GM12878 (cell line): ENCODE data around the gene KRT80. TPM values are rescaled to one million over a fixed set of nuclear protein-coding genes. Genes with fewer than 3 reads are reported as not detected.

ENCODE experiments used
- ATAC-seq: fragments of 200-7000 bp; cut with Tn5 transposase; 3 replicates; pipeline ENCODE4 v1.9.1; 2020; ENCODE audit warnings: mild to moderate bottlenecking, moderate library complexity
- BruUV-seq: library from RNA; stranded (reverse); fragments of 400-500 nt; replicated peaks from 2 replicates; lab custom pipeline; 2021; lab: Mats Ljungman, UMichigan
- CTCF ChIA-PET: fragments of 300-600 bp; sonication (Branson Sonifier 250); formaldehyde crosslinking; extraction: SDS; loops from one replicate; lab custom pipeline; 2021; ENCODE audit warnings: inconsistent platforms; lab: Yijun Ruan, JAX
- POLR2A ChIA-PET: fragments of 350-600 bp; formaldehyde crosslinking; extraction: SDS; loops from one replicate; lab custom pipeline; 2021; ENCODE audit warnings: inconsistent platforms; lab: Charles Lee
- RAD21 ChIA-PET: fragments of 300-600 bp; sonication (Branson Sonifier 250); formaldehyde crosslinking; loops from one replicate; lab custom pipeline; 2023; ENCODE audit warnings: antibody characterized with exemption; ENCODE audit not compliant: unreplicated experiment; lab: Charles Lee
- SMC1A ChIA-PET: fragments of 300-600 bp; sonication (Branson Sonifier 250); formaldehyde crosslinking; loops from one replicate; lab custom pipeline; 2023; ENCODE audit not compliant: unreplicated experiment, uncharacterized antibody; lab: Charles Lee
- DNase-seq: peaks from one replicate; pipeline ENCODE4 v3.0.0-alpha.2; 2011; ENCODE audit warnings: low read depth, low spot score
- FAIRE-seq: peaks from 3 replicates; lab custom pipeline; 2011; peaks lifted over from hg19 to GRCh38; lab: Jason Lieb, UNC
- H2AFZ ChIP-seq: 2 replicates; pipeline ENCODE4 v1.6.0; 2011; ENCODE audit warnings: low read depth, low read length, control low read depth; ENCODE audit not compliant: control insufficient read depth
- H3K27ac ChIP-seq: 2 replicates; pipeline ENCODE4 v1.5.1; 2011; ENCODE audit warnings: control low read depth; ENCODE audit not compliant: control insufficient read depth, insufficient read depth
- H3K27me3 ChIP-seq, 2 experiments: replicated peaks in 1 of 2; 2 replicates each; pipeline versions ENCODE4 v1.6.0 to v1.6.1; 2011; ENCODE audit warnings: low read length in 1 of 2; ENCODE audit not compliant: control insufficient read depth in 2 of 2, insufficient read depth in 2 of 2
- H3K36me3 ChIP-seq, 2 experiments: 2 replicates each; pipeline ENCODE4 v1.5.1; 2011; ENCODE audit warnings: low read length in 1 of 2; ENCODE audit not compliant: control insufficient read depth in 2 of 2, insufficient read depth in 2 of 2
- H3K4me1 ChIP-seq: 2 replicates; pipeline ENCODE4 v1.6.1; 2011; ENCODE audit warnings: mild to moderate bottlenecking, low read length, moderate library complexity, mixed read lengths; ENCODE audit not compliant: control insufficient read depth, insufficient read depth
- H3K4me2 ChIP-seq: 2 replicates; pipeline ENCODE4 v1.6.0; 2011; ENCODE audit warnings: control low read depth; ENCODE audit not compliant: control insufficient read depth, insufficient read depth
- H3K4me3 ChIP-seq: fragments of 200-600 bp; sonication (generic); 2 replicates; pipeline ENCODE4 v1.5.1; 2016
- H3K79me2 ChIP-seq: 2 replicates; pipeline ENCODE4 v1.6.0; 2011; ENCODE audit warnings: low read length; ENCODE audit not compliant: control insufficient read depth, insufficient read depth
- H3K9ac ChIP-seq: 2 replicates; pipeline ENCODE4 v1.8.0; 2011; ENCODE audit warnings: low read length, control low read depth, mixed read lengths; ENCODE audit not compliant: control insufficient read depth, insufficient read depth
- H3K9me3 ChIP-seq: replicated peaks from 3 replicates; pipeline ENCODE4 v1.5.1; 2011; ENCODE audit warnings: mild to moderate bottlenecking, low read length; ENCODE audit not compliant: control insufficient read depth, insufficient read depth
- H4K20me1 ChIP-seq: 2 replicates; pipeline ENCODE4 v1.6.0; 2011; ENCODE audit not compliant: control insufficient read depth, insufficient read depth
- CREM ChIP-seq: IDR thresholded peaks from 2 replicates; pipeline ENCODE4 v1.6.1; 2014; ENCODE audit warnings: antibody characterized with exemption, low read depth
- DPF2 ChIP-seq: fragments of 450-650 bp; IDR thresholded peaks from 2 replicates; pipeline ENCODE4 v1.6.1; 2017; ENCODE audit warnings: mild to moderate bottlenecking
- IKZF1 ChIP-seq: fragments of 450-650 bp; conservative IDR thresholded peaks from 2 replicates; pipeline ENCODE4 v1.6.1; 2017; ENCODE audit warnings: antibody characterized with exemption, mild to moderate bottlenecking
- JUND ChIP-seq: IDR thresholded peaks from 2 replicates; pipeline ENCODE4 v1.6.1; 2012; ENCODE audit warnings: low read depth, mild to moderate bottlenecking, low read length, improper control_type of control experiment, moderate library complexity
- MEF2B ChIP-seq: fragments of 450-650 bp; IDR thresholded peaks from 2 replicates; pipeline ENCODE4 v1.6.1; 2018; ENCODE audit warnings: mild to moderate bottlenecking, moderate library complexity; ENCODE audit not compliant: partially characterized antibody, poor library complexity, severe bottlenecking
- MXI1 ChIP-seq: fragments of 150-350 bp; IDR thresholded peaks from 2 replicates; pipeline ENCODE4 v1.6.1; 2011; ENCODE audit warnings: low read depth, mild to moderate bottlenecking, inconsistent platforms, low read length, improper control_type of control experiment
- NR2C1 ChIP-seq: fragments of 450-650 bp; IDR thresholded peaks from 2 replicates; pipeline ENCODE4 v1.6.1; 2017; ENCODE audit warnings: antibody characterized with exemption, mild to moderate bottlenecking, moderate library complexity
- NR2C2 ChIP-seq: IDR thresholded peaks from 2 replicates; pipeline ENCODE4 v1.6.1; 2011; ENCODE audit warnings: borderline replicate concordance, low read depth; ENCODE audit not compliant: control insufficient read depth, insufficient read length
- PML ChIP-seq: IDR thresholded peaks from 2 replicates; pipeline ENCODE4 v1.6.1; 2012; ENCODE audit warnings: low read length, inconsistent platforms
- RBBP5 ChIP-seq: fragments of 200-600 bp; sonication (generic); conservative IDR thresholded peaks from 2 replicates; pipeline ENCODE4 v1.6.1; 2016
- SPI1 ChIP-seq: IDR thresholded peaks from 2 replicates; pipeline ENCODE4 v1.6.1; 2011; ENCODE audit warnings: low read depth, mild to moderate bottlenecking, low read length, moderate library complexity, borderline replicate concordance; ENCODE audit not compliant: insufficient read depth
- WRNIP1 ChIP-seq: IDR thresholded peaks from 2 replicates; pipeline ENCODE4 v1.6.1; 2011; ENCODE audit warnings: low read depth, low read length, improper control_type of control experiment, borderline replicate concordance
- YY1 ChIP-seq: IDR thresholded peaks from 2 replicates; pipeline ENCODE4 v1.6.1; 2011; ENCODE audit warnings: low read depth, mild to moderate bottlenecking, low read length
- ZNF217 ChIP-seq: fragments of 450-650 bp; IDR thresholded peaks from 2 replicates; pipeline ENCODE4 v1.6.1; 2017; ENCODE audit warnings: antibody characterized with exemption, mild to moderate bottlenecking
- WGBS: methylation state at CpG from one replicate; pipeline ENCODE4 v1.1.6; 2016; ENCODE audit warnings: low lambda C conversion rate; ENCODE audit not compliant: insufficient replicate concordance, insufficient coverage; ENCODE audit errors: missing lambda C conversion rate; 5-methylcytosine and 5-hydroxymethylcytosine counted together
- in situ Hi-C: fragments of 300-500 bp; cut with MboI; formaldehyde crosslinking; loops from 9 replicates; pipeline ENCODE4 v1.14.3; 2018; ENCODE audit warnings: mixed read lengths
- intact Hi-C: fragments of 100-400 bp; cut with micrococcal nuclease; formaldehyde crosslinking; loops from one replicate; pipeline ENCODE4 v1.14.2; 2022; ENCODE audit not compliant: unreplicated experiment
- polyA plus RNA-seq, 11 experiments: library from polyadenylated mRNA; depleted of rRNA in 4 of 11; unstranded in 6 of 11; stranded (reverse) in 5 of 11; fragments of >200 nt; fragmentation: Nextera tagmentation in 4 of 11; fragmentation: Illumina TruSeq in 1 of 11; extraction: Ambion mirVana in 4 of 11; extraction: Trizol in 1 of 11; gene quantifications; 1 replicate in 1 of 11; 2 replicates in 10 of 11; pipeline versions ENCODE4 v1.2.1 to v1.2.3, GENCODE V29; 2011 to 2016; ENCODE audit warnings: inconsistent platforms in 2 of 11, missing spikeins in 2 of 11, low read depth in 1 of 11
- total RNA-seq, 4 experiments: library from RNA; depleted of rRNA in 3 of 4; stranded (reverse); fragments of >200 nt in 3 of 4; fragmentation: Illumina TruSeq in 1 of 4; extraction: Trizol in 1 of 4; gene quantifications; 2 replicates each; pipeline versions ENCODE4 v1.2.1 to v1.2.3, GENCODE V29; 2013 to 2021
- TF ChIP-seq, protein P1 (sequence below): fragments of 450-650 bp; IDR thresholded peaks from 2 replicates; pipeline ENCODE4 v1.6.1; 2016; ENCODE audit warnings: mild to moderate bottlenecking
- TF ChIP-seq, protein P2 (sequence below): IDR thresholded peaks from 2 replicates; pipeline ENCODE4 v1.6.1; 2012; ENCODE audit warnings: low read depth, low read length, improper control_type of control experiment
- TF ChIP-seq, protein P3 (sequence below): IDR thresholded peaks from 2 replicates; pipeline ENCODE4 v1.6.1; 2011; ENCODE audit warnings: borderline replicate concordance, low read depth, mild to moderate bottlenecking, moderate library complexity, mixed read lengths, low read length; ENCODE audit not compliant: insufficient read depth; ENCODE audit errors: extremely low read length

KRT80 gene
- total and polyA plus RNA-seq, 10 of the 15 experiments (the other 5 are each of a cell fraction or from before 2014, with no cell fraction given) = 0.01 TPM; not detected in 9

DNA sequence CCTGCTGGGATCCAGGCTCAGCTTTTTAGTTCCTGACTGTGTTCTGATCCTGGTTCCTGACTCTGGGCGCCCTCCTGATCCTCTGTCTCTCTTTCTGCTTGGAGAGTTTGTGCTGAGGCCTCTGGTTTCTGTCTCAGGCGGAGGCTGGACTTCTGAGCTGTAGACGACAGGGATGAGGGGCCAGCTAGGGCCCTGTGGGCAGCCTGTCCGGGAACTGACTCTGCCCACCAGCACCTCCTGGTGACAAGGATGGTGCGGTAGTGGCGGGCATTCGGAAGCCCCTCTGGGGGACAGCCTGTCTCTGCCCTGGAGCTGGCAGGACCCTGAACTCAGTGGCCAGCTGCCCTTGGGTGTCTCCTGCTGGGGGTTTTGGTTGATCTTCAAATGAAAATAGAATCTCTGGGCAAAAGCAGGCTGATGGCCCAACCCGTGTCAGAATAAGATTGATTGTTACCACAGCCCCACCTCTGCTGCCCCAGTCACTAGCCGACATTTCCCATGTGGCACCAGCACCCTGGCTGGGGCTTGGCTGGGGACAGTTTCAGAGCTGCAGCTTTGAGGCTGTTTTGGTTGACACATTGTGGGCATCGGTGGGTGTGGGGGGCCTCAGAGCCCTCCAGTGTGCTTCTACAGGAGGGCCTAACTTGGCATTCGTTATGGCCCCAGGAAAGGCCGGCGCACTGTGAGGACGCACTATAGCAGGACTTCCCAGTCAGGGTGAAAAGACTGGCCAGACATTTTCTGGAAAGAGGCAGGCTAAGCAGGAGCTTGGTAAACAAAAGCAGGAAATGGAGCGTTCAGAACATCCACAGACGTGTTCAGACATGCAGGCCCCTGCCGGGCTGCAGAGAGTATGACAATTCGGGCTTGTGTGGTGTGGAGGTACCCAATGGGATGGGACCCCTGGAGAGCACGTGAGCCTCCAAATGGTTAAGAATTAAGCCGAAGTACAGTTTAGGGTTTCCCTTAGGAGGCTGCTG, 16.2 kb downstream of the KRT80 start:
- Histone ChIP-seq H3K4me2 (no peak overlapping the region), H2AFZ (peak overlapping the region; percentile 3; the same call in 1 of the 2 replicates), H3K9ac (no peak overlapping the region), H3K27ac (no peak overlapping the region), H3K4me3 (no peak overlapping the region), H3K36me3 (no peaks in the 10 kb centered on the region), H4K20me1 (no peaks in the 10 kb centered on the region), H3K27me3 (no peaks in the 10 kb centered on the region), H3K4me1 (no peaks in the 10 kb centered on the region; the same call in 1 of the 2 replicates), H3K9me3 (no peaks in the 10 kb centered on the region), H3K79me2 (no peaks in the 10 kb centered on the region)
- CTCF ChIA-PET = interaction anchor here (0.6 to 1.2 kb wide), 6 partner anchors 9 to 553 kb away, joined by 3 to 4 read pairs (median 3); no protein-coding TSS in a partner anchor
- SMC1A ChIA-PET = no interaction called here
- intact Hi-C loops = no loop called here
- peak; percentile 76 for ATAC-seq
- RAD21 ChIA-PET = interaction anchor here (0.6 to 1.0 kb wide), 2 partner anchors 150 to 1779 kb away, joined by 3 read pairs; partner anchors contain the start of gene FAM186A
- BruUV-seq = no TSS peak
- DNase-seq = no peak
- FAIRE-seq = no peak
- in situ Hi-C loops = no loop called here
- 50% methylated on average over 20 of the region's 20 CpGs for WGBS
- POLR2A ChIA-PET = no interaction called here
- TF ChIP-seq, protein P1, sequence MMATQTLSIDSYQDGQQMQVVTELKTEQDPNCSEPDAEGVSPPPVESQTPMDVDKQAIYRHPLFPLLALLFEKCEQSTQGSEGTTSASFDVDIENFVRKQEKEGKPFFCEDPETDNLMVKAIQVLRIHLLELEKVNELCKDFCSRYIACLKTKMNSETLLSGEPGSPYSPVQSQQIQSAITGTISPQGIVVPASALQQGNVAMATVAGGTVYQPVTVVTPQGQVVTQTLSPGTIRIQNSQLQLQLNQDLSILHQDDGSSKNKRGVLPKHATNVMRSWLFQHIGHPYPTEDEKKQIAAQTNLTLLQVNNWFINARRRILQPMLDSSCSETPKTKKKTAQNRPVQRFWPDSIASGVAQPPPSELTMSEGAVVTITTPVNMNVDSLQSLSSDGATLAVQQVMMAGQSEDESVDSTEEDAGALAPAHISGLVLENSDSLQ = peak; percentile 52; the same call in 1 of the 2 replicates
- TF ChIP-seq PML = no peak
- TF ChIP-seq DPF2 = no peak
- TF ChIP-seq ZNF217 = no peak
- TF ChIP-seq RBBP5 = no peak
- TF ChIP-seq MXI1 = no peak
- no peak for TF ChIP-seq WRNIP1
- TF ChIP-seq JUND = no peak
- no peak for TF ChIP-seq SPI1
- TF ChIP-seq, protein P2, sequence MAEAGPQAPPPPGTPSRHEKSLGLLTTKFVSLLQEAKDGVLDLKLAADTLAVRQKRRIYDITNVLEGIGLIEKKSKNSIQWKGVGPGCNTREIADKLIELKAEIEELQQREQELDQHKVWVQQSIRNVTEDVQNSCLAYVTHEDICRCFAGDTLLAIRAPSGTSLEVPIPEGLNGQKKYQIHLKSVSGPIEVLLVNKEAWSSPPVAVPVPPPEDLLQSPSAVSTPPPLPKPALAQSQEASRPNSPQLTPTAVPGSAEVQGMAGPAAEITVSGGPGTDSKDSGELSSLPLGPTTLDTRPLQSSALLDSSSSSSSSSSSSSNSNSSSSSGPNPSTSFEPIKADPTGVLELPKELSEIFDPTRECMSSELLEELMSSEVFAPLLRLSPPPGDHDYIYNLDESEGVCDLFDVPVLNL = no peak
- TF ChIP-seq YY1 = 0 out of 2 replicates have a peak, but pooled peaks have one; percentile 18
- TF ChIP-seq MEF2B = no peak
- no peak for TF ChIP-seq NR2C1
- no peak for TF ChIP-seq NR2C2
- TF ChIP-seq, protein P3, sequence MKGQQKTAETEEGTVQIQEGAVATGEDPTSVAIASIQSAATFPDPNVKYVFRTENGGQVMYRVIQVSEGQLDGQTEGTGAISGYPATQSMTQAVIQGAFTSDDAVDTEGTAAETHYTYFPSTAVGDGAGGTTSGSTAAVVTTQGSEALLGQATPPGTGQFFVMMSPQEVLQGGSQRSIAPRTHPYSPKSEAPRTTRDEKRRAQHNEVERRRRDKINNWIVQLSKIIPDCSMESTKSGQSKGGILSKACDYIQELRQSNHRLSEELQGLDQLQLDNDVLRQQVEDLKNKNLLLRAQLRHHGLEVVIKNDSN = no peak
- peak; percentile 38; the same call in 1 of the 2 replicates for TF ChIP-seq IKZF1
- no peak for TF ChIP-seq CREM
